ENCODE data around the gene EPHB1.

The EPHB1 gene

GRCh38 chr3:135133905-135134683, 339.0 kb downstream of the EPHB1 start:
- no peak for DNase-seq (ENCODE audit: low read depth)

- no peak for DNase-seq (ENCODE audit: low read depth)
Measured at GRCh38 chr3:135134684-135135075, 339.6 kb downstream of the EPHB1 start.

GRCh38 chr3:135135445-135135844, 340.4 kb downstream of the EPHB1 start:
- no peak for DNase-seq (ENCODE audit: low read depth)

GRCh38 chr3:135136361-135137100, 341.5 kb downstream of the EPHB1 start:
- DNase-seq (ENCODE audit: low read depth) = no peak

DNA sequence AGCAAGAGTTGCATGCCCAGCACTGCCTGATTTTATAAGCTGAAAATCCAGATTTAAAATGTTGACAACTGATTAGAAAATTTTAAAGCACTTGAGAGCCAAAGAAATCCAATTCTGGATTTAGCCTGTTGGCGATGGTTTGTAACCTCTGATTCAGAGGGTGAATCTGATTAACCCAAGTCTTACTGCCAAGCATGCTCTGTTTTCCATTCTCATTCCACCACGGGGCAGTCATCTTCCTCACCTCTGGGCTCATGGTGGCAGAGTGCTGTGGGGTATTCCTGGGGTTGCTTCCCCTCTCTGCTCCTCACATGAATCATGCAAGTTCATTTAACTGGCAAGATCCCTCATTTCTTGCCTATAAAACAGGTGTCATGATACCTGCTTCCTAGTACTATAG, 342.2 kb downstream of the EPHB1 start:
- no peak for DNase-seq (ENCODE audit: low read depth)

DNA sequence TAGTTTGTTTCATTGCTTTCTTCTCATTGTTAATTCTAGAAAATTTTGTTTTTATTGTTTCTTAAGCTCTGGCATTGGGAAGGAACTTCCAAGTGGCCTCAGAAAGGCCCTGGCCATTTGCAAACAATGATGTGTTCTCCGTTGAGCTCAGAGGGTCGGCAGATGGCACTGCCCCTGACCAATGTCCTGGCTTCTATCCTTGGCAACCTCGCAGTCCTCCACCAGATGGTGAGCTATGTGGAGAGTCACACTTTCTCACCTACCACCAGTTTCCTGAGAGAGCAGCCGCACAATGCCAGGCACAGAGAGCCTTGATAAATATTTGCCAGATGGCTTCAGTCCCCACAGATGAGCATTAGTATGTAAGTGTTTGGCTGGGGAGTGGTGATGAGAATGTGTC, 343.7 kb downstream of the EPHB1 start:
- DNase-seq (ENCODE audit: low read depth) = no peak

DNA sequence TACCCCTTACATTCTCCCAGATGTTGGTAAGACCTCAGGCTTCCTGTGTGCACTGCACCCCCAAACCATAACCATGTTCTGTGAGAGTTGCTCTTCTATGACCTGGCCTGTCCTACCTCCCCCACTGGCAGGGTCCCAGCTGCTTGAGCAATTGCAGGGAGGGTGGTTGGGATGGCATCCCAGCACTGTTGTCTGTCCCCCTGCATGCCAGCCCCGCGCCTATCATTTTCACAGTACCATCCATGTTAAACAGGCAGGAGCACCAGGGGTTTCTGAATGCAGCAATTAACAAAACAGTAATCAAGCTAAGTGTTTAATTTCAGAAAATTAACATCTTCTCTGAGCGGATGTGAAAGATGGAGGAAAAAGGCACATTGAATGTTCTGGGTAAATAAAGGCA, 345.5 kb downstream of the EPHB1 start:
- no peak for DNase-seq (ENCODE audit: low read depth)

DNA sequence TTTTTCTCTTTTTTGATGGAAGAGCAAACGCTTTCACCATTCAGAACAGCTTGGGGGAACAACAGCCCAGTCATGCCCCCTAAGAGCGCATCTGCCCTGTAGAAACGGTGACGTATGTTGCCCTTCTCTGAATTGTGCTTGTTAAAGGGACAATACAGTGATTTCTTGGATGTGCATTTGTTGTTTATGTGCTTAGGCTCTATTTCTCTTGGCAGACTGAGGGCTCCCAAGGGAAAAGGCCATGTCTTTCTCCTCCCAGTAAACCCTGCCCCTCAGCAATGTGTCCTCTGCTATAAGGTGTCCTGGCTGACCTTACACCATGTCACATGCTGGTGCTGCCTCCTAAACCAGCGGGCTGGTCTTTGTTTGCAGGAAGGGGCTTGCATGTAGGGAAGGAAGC, 346.1 kb downstream of the EPHB1 start:
- DNase-seq (ENCODE audit: low read depth) = no peak

DNA sequence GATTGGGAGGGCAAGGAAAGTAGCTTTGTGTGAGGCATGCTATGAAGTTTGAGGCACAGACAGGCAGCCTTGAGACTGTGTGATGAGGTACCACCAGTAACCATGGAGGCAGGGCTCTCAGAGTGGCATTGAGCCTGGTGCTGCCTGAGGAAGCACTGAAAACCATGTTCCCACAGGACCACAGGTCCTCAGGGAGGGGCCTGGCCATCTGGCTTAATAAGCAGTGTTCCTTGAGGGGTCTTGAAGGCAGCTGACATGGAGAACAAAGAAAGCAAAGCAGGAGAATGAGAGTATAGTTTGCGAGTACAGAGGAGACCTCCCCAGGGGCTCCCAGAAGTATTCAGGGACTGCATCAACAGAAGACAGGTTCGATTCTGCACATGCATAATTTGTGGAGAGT, 346.6 kb downstream of the EPHB1 start:
- DNase-seq (ENCODE audit: low read depth) = no peak

GRCh38 chr3:135142530-135142929, 347.5 kb downstream of the EPHB1 start:
- no peak for DNase-seq (ENCODE audit: low read depth)

- no peak for DNase-seq (ENCODE audit: low read depth)
Measured at GRCh38 chr3:135143474-135143873, 348.4 kb downstream of the EPHB1 start.

DNA sequence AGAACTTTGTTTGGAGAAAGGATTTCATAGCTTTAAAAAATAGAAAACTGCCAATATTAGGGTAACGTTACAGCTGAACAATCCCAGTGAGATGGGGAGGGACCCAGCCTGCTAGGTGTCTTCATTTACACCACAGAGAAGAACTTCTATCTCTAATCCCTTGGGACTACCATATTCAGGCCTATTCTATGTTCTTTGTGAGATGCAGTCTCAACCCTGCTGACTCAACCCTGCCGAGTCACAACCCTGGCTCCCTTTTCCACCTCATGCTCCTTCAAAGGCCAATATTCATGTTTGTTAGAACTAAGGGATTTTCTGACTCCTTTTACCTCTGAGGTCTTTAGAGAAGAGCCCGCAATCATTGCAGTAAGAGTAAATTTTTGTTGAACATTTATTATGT, 350.5 kb downstream of the EPHB1 start:
- DNase-seq (ENCODE audit: low read depth) = no peak

DNA sequence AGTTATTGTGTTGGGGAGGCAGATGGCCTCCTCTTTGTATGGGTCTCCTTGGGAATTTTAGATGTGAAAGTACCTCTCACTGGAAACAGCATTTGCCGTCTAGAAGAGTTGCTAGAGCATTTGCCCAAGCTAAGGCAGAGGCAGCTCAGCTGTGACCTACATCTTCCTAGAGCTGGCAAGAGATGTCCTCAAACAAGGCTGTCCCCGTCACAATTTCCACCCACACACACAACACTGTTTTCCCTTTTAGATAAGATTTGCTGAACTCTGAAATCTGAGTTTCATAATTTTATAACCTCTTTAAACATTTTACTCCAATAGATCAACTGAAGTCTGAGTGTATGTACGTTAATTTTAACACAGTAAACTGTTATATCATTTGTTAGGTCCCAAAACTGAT, 352.6 kb downstream of the EPHB1 start:
- DNase-seq (ENCODE audit: low read depth) = no peak

GRCh38 chr3:135148398-135149020, 353.4 kb downstream of the EPHB1 start:
- DNase-seq (ENCODE audit: low read depth) = no peak

GRCh38 chr3:135149707-135150681, 354.9 kb downstream of the EPHB1 start:
- DNase-seq (ENCODE audit: low read depth) = no peak

DNA sequence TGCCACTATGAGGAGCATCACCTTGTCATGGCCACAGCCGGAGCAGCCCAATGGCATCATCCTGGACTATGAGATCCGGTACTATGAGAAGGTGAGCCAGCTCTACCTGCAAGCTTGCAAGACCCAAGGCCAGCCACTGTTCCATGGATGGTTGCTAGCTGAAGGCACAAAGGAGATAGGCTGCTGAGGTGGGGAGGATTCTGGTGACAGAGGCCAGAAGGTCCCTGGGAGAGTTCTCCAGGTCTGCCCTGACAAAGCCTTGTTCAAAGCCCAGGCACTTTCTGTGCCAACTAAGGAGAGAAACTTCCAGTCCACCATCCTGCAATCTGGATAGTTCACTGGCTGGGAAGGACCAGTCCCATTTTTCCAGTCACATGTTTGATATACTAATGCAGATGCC, 359.1 kb downstream of the EPHB1 start:
- DNase-seq (ENCODE audit: low read depth) = no peak

- no peak for DNase-seq (ENCODE audit: low read depth)
Measured at GRCh38 chr3:135155228-135155627, 360.2 kb downstream of the EPHB1 start.

GRCh38 chr3:135155791-135156190, 360.7 kb downstream of the EPHB1 start:
- DNase-seq (ENCODE audit: low read depth) = no peak

DNA sequence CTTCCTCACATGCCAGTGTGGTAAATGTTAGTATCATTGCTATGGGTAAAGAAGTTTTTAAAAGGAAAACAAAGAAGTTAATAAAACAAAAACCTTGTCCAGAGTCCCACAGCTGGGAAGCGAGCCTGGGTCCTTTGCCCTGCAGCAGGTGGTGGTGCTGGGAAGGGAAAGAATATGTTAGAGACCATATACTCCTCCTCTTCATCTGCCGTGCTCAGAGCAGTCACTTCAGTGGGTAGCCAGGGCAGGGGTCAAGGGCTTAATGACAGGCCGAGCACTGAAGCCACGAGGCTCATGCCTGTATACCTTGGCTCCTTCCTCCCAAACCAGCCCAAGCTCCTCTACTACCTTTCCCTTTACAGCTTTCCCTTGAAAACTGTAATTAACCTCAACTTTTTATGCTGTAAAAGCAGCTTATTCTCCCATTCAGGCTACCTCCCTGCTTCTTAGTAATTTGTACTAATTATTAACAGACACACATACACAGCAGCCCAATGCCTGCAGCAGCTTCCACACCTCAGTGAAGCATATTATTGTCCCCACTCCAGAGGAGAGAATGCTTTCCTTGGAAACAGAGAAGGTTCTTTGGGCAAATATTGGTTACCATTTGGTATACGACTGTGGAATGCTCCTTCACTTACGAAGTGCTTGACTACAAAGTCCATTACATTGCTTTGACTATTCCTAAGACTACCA, 362.1 kb downstream of the EPHB1 start:
- DNase-seq (ENCODE audit: low read depth) = no peak

- DNase-seq (ENCODE audit: low read depth) = no peak
Measured at GRCh38 chr3:135158520-135158919, 363.5 kb downstream of the EPHB1 start.

DNA sequence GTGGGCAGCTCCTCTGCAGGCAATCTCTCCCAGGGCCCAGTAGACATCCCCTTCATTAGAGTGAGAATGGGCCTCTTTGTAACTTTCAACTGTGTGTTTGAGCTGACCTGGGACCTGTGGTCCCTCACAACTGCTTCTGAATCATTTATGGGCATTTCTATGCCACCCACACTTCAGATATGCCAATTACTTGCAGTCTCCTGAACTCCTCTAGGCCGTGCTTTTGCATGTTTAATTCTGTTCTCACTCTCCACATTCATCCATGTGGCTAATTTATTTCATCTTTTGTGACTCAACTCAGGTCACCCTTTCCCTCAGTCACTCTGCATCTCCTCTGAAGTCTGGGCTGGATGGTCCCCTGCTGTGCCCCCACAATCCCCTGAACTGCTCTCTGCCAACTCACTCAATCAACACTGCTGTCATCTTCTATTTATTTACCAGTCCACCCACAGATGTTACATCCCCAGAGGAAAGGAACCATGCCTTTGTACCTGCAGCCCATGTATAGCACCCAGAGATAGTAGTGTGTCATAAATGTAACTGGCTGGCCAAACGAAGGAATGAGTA, 364.7 kb downstream of the EPHB1 start:
- no peak for DNase-seq (ENCODE audit: low read depth)

All from T follicular helper cell (primary cell).